ENCODE results near the gene NAA15. TPM values are rescaled to one million over a fixed set of nuclear protein-coding genes. Genes with fewer than 3 reads are reported as not detected.
A peak's percentile ranks its signal among the peaks of the same experiment; 100 is the strongest.
"Not testable (repeated sequence)": the region's sequence is repeated elsewhere in the genome, so short reads cannot be mapped to it uniquely, and the experiment has no call there.

NAA15 gene
- total RNA-seq, 1 experiment from 2014 or later, result 98.9 TPM

- no peak overlapping the region for H3K4me3 Mint-ChIP-seq
- peaks cover 22% of the 10 kb centered on the region for H3K9me3 Mint-ChIP-seq
- ATAC-seq (no peak), DNase-seq (ENCODE audit: low spot score) (no peak)
- H3K27me3 Mint-ChIP-seq (ENCODE audit: low read depth), result no peaks in the 10 kb centered on the region; the same call in 1 of the 2 replicates
- CTCF ChIA-PET, result interaction anchor here (0.7 kb wide), 1 partner anchor 48 kb away, joined by 4 read pairs; no protein-coding TSS in a partner anchor
- TF ChIP-seq SMAD4 (CRISPR knock-in tag; IDR thresholded peaks at IDR 0.05), result no peak
- no peak for TF ChIP-seq ESRRA (CRISPR knock-in tag; IDR thresholded peaks at IDR 0.05; ENCODE audit: borderline replicate concordance)
- peak; percentile 37; the same call in 1 of the 2 replicates for TF ChIP-seq ZNF121 (CRISPR knock-in tag; IDR thresholded peaks at IDR 0.05)
- no peak overlapping the region for H3K27ac Mint-ChIP-seq
- H3K36me3 Mint-ChIP-seq, result peaks cover 19% of the 10 kb centered on the region
- no peaks in the 10 kb centered on the region for H3K4me1 Mint-ChIP-seq
- POLR2A ChIA-PET, result no interaction called here
These were observed 109.0 kb downstream of the NAA15 start for GRCh38 chr4:139410312-139410711.

- H3K27me3 Mint-ChIP-seq (ENCODE audit: low read depth); H3K4me3 Mint-ChIP-seq; POLR2A ChIA-PET; H3K4me1 Mint-ChIP-seq; DNase-seq (ENCODE audit: low spot score); H3K27ac Mint-ChIP-seq; ATAC-seq: not testable (repeated sequence)
- Mint-ChIP-seq H3K36me3 (peaks cover 22% of the 10 kb centered on the region), H3K9me3 (peaks cover 29% of the 10 kb centered on the region)
- CTCF ChIA-PET, result interaction anchor here (1.0 kb wide), 1 partner anchor 95 kb away, joined by 3 read pairs; no protein-coding TSS in a partner anchor
These were observed 113.4 kb downstream of the NAA15 start for GRCh38 chr4:139414671-139415210.

DNA sequence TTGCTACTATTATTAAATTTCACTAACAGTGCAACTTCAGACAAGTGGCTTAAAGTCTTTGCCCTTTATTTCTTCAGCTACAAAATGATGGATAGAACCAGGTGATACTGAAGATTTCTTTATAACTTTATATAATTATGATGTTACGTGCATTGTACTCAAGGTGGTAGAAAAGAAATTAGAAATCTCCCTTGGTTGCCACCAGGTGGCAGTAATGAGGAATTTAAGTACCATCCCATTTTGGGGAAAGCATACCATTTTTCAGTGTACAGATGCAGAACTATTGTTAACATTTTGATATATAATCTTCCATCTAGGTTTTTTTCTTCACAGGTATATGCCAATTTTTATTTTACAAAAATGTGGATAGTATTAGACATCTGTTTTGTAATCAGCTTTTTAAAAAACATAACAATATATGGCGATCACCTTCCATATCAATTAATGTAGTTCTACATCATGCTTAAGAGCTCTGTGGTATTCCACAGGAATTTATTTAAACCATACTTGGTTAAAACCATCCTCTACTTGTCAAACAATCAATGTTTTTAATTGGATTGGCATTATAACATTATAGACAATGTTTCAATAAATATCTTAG is 114.9 kb downstream of the NAA15 start:
- DNase-seq (ENCODE audit: low spot score) (no peak), ATAC-seq (no peak)
- Mint-ChIP-seq H3K4me1 (no peaks in the 10 kb centered on the region), H3K4me3 (no peak overlapping the region), H3K9me3 (peaks cover 41% of the 10 kb centered on the region), H3K27ac (no peak overlapping the region), H3K27me3 (ENCODE audit: low read depth) (no peaks in the 10 kb centered on the region; the same call in 1 of the 2 replicates), H3K36me3 (peaks cover 31% of the 10 kb centered on the region)
- TF ChIP-seq, protein P1, sequence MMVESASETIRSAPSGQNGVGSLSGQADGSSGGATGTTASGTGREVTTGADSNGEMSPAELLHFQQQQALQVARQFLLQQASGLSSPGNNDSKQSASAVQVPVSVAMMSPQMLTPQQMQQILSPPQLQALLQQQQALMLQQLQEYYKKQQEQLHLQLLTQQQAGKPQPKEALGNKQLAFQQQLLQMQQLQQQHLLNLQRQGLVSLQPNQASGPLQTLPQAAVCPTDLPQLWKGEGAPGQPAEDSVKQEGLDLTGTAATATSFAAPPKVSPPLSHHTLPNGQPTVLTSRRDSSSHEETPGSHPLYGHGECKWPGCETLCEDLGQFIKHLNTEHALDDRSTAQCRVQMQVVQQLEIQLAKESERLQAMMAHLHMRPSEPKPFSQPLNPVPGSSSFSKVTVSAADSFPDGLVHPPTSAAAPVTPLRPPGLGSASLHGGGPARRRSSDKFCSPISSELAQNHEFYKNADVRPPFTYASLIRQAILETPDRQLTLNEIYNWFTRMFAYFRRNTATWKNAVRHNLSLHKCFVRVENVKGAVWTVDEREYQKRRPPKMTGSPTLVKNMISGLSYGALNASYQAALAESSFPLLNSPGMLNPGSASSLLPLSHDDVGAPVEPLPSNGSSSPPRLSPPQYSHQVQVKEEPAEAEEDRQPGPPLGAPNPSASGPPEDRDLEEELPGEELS (CRISPR knock-in tag; IDR thresholded peaks at IDR 0.05), result no peak
- TF ChIP-seq ETV6 (CRISPR knock-in tag; IDR thresholded peaks at IDR 0.05) (no peak), CTCF (IDR thresholded peaks at IDR 0.05) (peak; percentile 66), SP1 (CRISPR knock-in tag; conservative IDR thresholded peaks at IDR 0.05) (no peak), OVOL2 (CRISPR knock-in tag; IDR thresholded peaks at IDR 0.05; ENCODE audit: borderline replicate concordance) (no peak), ZNF263 (CRISPR knock-in tag; IDR thresholded peaks at IDR 0.05; ENCODE audit: low read depth) (no peak)
- TF ChIP-seq, protein P2, sequence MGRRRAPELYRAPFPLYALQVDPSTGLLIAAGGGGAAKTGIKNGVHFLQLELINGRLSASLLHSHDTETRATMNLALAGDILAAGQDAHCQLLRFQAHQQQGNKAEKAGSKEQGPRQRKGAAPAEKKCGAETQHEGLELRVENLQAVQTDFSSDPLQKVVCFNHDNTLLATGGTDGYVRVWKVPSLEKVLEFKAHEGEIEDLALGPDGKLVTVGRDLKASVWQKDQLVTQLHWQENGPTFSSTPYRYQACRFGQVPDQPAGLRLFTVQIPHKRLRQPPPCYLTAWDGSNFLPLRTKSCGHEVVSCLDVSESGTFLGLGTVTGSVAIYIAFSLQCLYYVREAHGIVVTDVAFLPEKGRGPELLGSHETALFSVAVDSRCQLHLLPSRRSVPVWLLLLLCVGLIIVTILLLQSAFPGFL (CRISPR knock-in tag; IDR thresholded peaks at IDR 0.05; ENCODE audit: borderline replicate concordance), result no peak
- CTCF ChIA-PET, result no interaction called here
- POLR2A ChIA-PET, result no interaction called here

- Mint-ChIP-seq H3K27ac (no peak overlapping the region), H3K4me3 (no peak overlapping the region), H3K36me3 (peaks cover 22% of the 10 kb centered on the region), H3K4me1 (no peaks in the 10 kb centered on the region), H3K9me3 (peaks cover 44% of the 10 kb centered on the region), H3K27me3 (ENCODE audit: low read depth) (no peaks in the 10 kb centered on the region; the same call in 1 of the 2 replicates)
- CTCF ChIA-PET, result no interaction called here
- POLR2A ChIA-PET, result no interaction called here
- DNase-seq (ENCODE audit: low spot score) (no peak), ATAC-seq (no peak)
- TF ChIP-seq PRRX2 (CRISPR knock-in tag; IDR thresholded peaks at IDR 0.05), result no peak
- no peak for TF ChIP-seq GTF2I (CRISPR knock-in tag; conservative IDR thresholded peaks at IDR 0.05)
- TF ChIP-seq, protein P3, sequence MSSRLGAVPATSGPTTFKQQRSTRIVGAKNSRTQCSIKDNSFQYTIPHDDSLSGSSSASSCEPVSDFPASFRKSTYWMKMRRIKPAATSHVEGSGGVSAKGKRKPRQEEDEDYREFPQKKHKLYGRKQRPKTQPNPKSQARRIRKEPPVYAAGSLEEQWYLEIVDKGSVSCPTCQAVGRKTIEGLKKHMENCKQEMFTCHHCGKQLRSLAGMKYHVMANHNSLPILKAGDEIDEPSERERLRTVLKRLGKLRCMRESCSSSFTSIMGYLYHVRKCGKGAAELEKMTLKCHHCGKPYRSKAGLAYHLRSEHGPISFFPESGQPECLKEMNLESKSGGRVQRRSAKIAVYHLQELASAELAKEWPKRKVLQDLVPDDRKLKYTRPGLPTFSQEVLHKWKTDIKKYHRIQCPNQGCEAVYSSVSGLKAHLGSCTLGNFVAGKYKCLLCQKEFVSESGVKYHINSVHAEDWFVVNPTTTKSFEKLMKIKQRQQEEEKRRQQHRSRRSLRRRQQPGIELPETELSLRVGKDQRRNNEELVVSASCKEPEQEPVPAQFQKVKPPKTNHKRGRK (CRISPR knock-in tag; IDR thresholded peaks at IDR 0.05; ENCODE audit: borderline replicate concordance), result no peak
- no peak for TF ChIP-seq OVOL2 (CRISPR knock-in tag; IDR thresholded peaks at IDR 0.05; ENCODE audit: borderline replicate concordance)
- TF ChIP-seq, protein P4, sequence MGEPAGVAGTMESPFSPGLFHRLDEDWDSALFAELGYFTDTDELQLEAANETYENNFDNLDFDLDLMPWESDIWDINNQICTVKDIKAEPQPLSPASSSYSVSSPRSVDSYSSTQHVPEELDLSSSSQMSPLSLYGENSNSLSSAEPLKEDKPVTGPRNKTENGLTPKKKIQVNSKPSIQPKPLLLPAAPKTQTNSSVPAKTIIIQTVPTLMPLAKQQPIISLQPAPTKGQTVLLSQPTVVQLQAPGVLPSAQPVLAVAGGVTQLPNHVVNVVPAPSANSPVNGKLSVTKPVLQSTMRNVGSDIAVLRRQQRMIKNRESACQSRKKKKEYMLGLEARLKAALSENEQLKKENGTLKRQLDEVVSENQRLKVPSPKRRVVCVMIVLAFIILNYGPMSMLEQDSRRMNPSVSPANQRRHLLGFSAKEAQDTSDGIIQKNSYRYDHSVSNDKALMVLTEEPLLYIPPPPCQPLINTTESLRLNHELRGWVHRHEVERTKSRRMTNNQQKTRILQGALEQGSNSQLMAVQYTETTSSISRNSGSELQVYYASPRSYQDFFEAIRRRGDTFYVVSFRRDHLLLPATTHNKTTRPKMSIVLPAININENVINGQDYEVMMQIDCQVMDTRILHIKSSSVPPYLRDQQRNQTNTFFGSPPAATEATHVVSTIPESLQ (CRISPR knock-in tag; IDR thresholded peaks at IDR 0.05), result no peak
- no peak for TF ChIP-seq MLX (CRISPR knock-in tag; IDR thresholded peaks at IDR 0.05)
- no peak for TF ChIP-seq ZBTB43 (CRISPR knock-in tag; IDR thresholded peaks at IDR 0.05)
- TF ChIP-seq RORB (CRISPR knock-in tag; IDR thresholded peaks at IDR 0.05), result no peak
These were observed 118.1 kb downstream of the NAA15 start for GRCh38 chr4:139419388-139419914.
